ENCODE results near the gene SGIP1. TPM values are rescaled to one million over a fixed set of nuclear protein-coding genes. Genes with fewer than 3 reads are reported as not detected.
A peak's percentile ranks its signal among the peaks of the same experiment; 100 is the strongest.

The SGIP1 gene
- total and polyA plus RNA-seq, 2 experiments from 2014 or later, result 2.4 to 6.1 TPM

GRCh38 chr1:66539491-66539890 lies 5.5 kb downstream of the SGIP1 start:
- H3K27me3 ChIP-seq (ENCODE audit: insufficient read depth), result 0 out of 2 replicates have a peak, but pooled peaks cover 4% of the 10 kb centered on the region
- TF ChIP-seq ZNF331 (CRISPR knock-in tag; IDR thresholded peaks at IDR 0.05; ENCODE audit: low read depth) (no peak), CREB1 (CRISPR knock-in tag; IDR thresholded peaks at IDR 0.05; ENCODE audit: low read depth) (no peak), EZH2 (IDR thresholded peaks at IDR 0.05; ENCODE audit: low read depth, unreplicated experiment) (no peak), POLR2AphosphoS5 (IDR thresholded peaks at IDR 0.05; ENCODE audit: low read depth) (no peak), ZNF114 (CRISPR knock-in tag; IDR thresholded peaks at IDR 0.05) (no peak), STAT1 (IDR thresholded peaks at IDR 0.05; ENCODE audit: unreplicated experiment) (no peak), ETS1 (IDR thresholded peaks at IDR 0.05) (no peak), REST (IDR thresholded peaks at IDR 0.05; ENCODE audit: unreplicated experiment) (no peak)
- H3F3A ChIP-seq (replicated peaks; ENCODE audit: low read depth), result no peaks in the 10 kb centered on the region
- DNase-seq (ENCODE audit: low spot score), result no peak
- no peak overlapping the region for H3K4me3 ChIP-seq
- H2AFZ ChIP-seq, result no peak overlapping the region
- no peaks in the 10 kb centered on the region for H3K9me2 ChIP-seq (ENCODE audit: insufficient read depth)
- no peaks in the 10 kb centered on the region for H3K79me2 ChIP-seq (replicated peaks; ENCODE audit: insufficient read depth)
- peak overlapping the region; percentile 46; the same call in 1 of the 2 replicates for H3K4me2 ChIP-seq
- no peak overlapping the region for H3K4me3 Mint-ChIP-seq
- peak overlapping the region; percentile 88 for H3K27ac ChIP-seq (ENCODE audit: low read depth)
- H3K4me1 Mint-ChIP-seq, result peaks cover 28% of the 10 kb centered on the region
- H4K20me1 ChIP-seq (replicated peaks; ENCODE audit: insufficient read depth), result no peaks in the 10 kb centered on the region
- H3K36me3 Mint-ChIP-seq (ENCODE audit: low read depth), result no peaks in the 10 kb centered on the region
- ATAC-seq, result peak; percentile 39; the same call in 2 of the 3 replicates
- H3K27me3 Mint-ChIP-seq (ENCODE audit: insufficient read depth, low read depth, poor library complexity), result peaks cover 5% of the 10 kb centered on the region
- H3K4me1 ChIP-seq (ENCODE audit: insufficient read depth), result peaks cover 27% of the 10 kb centered on the region
- H3K27ac Mint-ChIP-seq, result peak overlapping the region; percentile 25; the same call in 1 of the 2 replicates
- H3K36me3 ChIP-seq (ENCODE audit: insufficient read depth), result no peaks in the 10 kb centered on the region
- no peaks in the 10 kb centered on the region for H3K9me3 Mint-ChIP-seq

GRCh38 chr1:66540434-66541032 lies 6.6 kb downstream of the SGIP1 start:
- no peaks in the 10 kb centered on the region for H3K36me3 ChIP-seq (ENCODE audit: insufficient read depth)
- H2AFZ ChIP-seq, result no peak overlapping the region
- ATAC-seq (peak; percentile 47), DNase-seq (ENCODE audit: low spot score) (peak; percentile 68)
- no peaks in the 10 kb centered on the region for H3F3A ChIP-seq (replicated peaks; ENCODE audit: low read depth)
- no peak overlapping the region for H3K4me3 ChIP-seq
- H3K36me3 Mint-ChIP-seq (ENCODE audit: low read depth), result no peaks in the 10 kb centered on the region
- peaks cover 4% of the 10 kb centered on the region for H3K27me3 Mint-ChIP-seq (ENCODE audit: insufficient read depth, low read depth, poor library complexity)
- H3K4me1 ChIP-seq (ENCODE audit: insufficient read depth), result peaks cover 27% of the 10 kb centered on the region
- H3K9me2 ChIP-seq (ENCODE audit: insufficient read depth), result no peaks in the 10 kb centered on the region
- peak overlapping the region; percentile 49 for H3K4me2 ChIP-seq
- H3K27ac Mint-ChIP-seq, result peak overlapping the region; percentile 79
- H3K79me2 ChIP-seq (replicated peaks; ENCODE audit: insufficient read depth), result no peaks in the 10 kb centered on the region
- H4K20me1 ChIP-seq (replicated peaks; ENCODE audit: insufficient read depth), result no peaks in the 10 kb centered on the region
- H3K27ac ChIP-seq (ENCODE audit: low read depth), result peak overlapping the region; percentile 88
- no peaks in the 10 kb centered on the region for H3K9me3 Mint-ChIP-seq
- H3K4me1 Mint-ChIP-seq, result peaks cover 26% of the 10 kb centered on the region
- no peak overlapping the region for H3K4me3 Mint-ChIP-seq
- H3K27me3 ChIP-seq (ENCODE audit: insufficient read depth), result no peaks in the 10 kb centered on the region
- TF ChIP-seq CTCF (conservative IDR thresholded peaks at IDR 0.05; ENCODE audit: low read depth in 2 of 2) (no peak), ZNF331 (CRISPR knock-in tag; IDR thresholded peaks at IDR 0.05; ENCODE audit: low read depth) (no peak), CREB1 (CRISPR knock-in tag; IDR thresholded peaks at IDR 0.05; ENCODE audit: low read depth) (no peak), ETS1 (IDR thresholded peaks at IDR 0.05) (no peak), POLR2AphosphoS5 (IDR thresholded peaks at IDR 0.05; ENCODE audit: low read depth) (no peak), REST (IDR thresholded peaks at IDR 0.05; ENCODE audit: unreplicated experiment) (no peak), EZH2 (IDR thresholded peaks at IDR 0.05; ENCODE audit: low read depth, unreplicated experiment) (no peak), JUNB (IDR thresholded peaks at IDR 0.05; ENCODE audit: unreplicated experiment) (no peak)

All from GM23338 (cell line).